DMS153 treated with DMSO at 0.1 percent for 48 hours (cell line): Measurements from ENCODE around the gene PDF.
A peak's percentile ranks its signal among the peaks of the same experiment; 100 is the strongest.
"Not testable (repeated sequence)": the region's sequence is repeated elsewhere in the genome, so short reads cannot be mapped to it uniquely, and the experiment has no call there.

ENCODE experiments used
- DNase-seq: peaks from one replicate; lab custom pipeline; 2025; ENCODE audit not compliant: unreplicated experiment; lab: John Stamatoyannopoulos, UW

PDF gene

GRCh38 chr16:69330286-69331109 is at the start of gene PDF:
Gene PDF (minus strand): TSS chr16:69330588. CDS start chr16:69330570, 18 bp downstream.
- DNase-seq = peak; percentile 81

- no peak for DNase-seq
Observed at GRCh38 chr16:69378760-69379159, 48.4 kb upstream of the PDF start.

- no peak for DNase-seq
Observed at GRCh38 chr16:69378036-69378435, 47.6 kb upstream of the PDF start.

GRCh38 chr16:69376393-69377059 is 46.1 kb upstream of the PDF start:
- no peak for DNase-seq

GRCh38 chr16:69373019-69373418 is 42.6 kb upstream of the PDF start:
- DNase-seq = no peak

GRCh38 chr16:69371564-69371963 is 41.2 kb upstream of the PDF start:
- no peak for DNase-seq

- no peak for DNase-seq
Observed at GRCh38 chr16:69368866-69369265, 38.5 kb upstream of the PDF start.

GRCh38 chr16:69367980-69368379 is 37.6 kb upstream of the PDF start:
- no peak for DNase-seq

- DNase-seq = no peak
Observed at GRCh38 chr16:69366431-69366830, 36.0 kb upstream of the PDF start.

- no peak for DNase-seq
Observed at GRCh38 chr16:69365901-69366300, 35.5 kb upstream of the PDF start.

GRCh38 chr16:69364088-69364487 is 33.7 kb upstream of the PDF start:
- DNase-seq = no peak

- DNase-seq = no peak
Observed at GRCh38 chr16:69363281-69363717, 32.9 kb upstream of the PDF start.

GRCh38 chr16:69360070-69360469 is 29.7 kb upstream of the PDF start:
- DNase-seq = not testable (repeated sequence)

GRCh38 chr16:69351309-69352027 is 21.1 kb upstream of the PDF start, which contains the start of gene TMED6:
Gene TMED6 (minus strand): TSS chr16:69351786. CDS start chr16:69351753, 33 bp downstream.
- DNase-seq = no peak

- no peak for DNase-seq
Observed at GRCh38 chr16:69350536-69351133, 20.2 kb upstream of the PDF start.

- DNase-seq = no peak
Observed at GRCh38 chr16:69349536-69349935, 19.1 kb upstream of the PDF start.

- no peak for DNase-seq
Observed at GRCh38 chr16:69348222-69348621, 17.8 kb upstream of the PDF start.

- no peak for DNase-seq
Observed at GRCh38 chr16:69346683-69347082, 16.3 kb upstream of the PDF start.

GRCh38 chr16:69345923-69346322 is 15.5 kb upstream of the PDF start:
- DNase-seq = no peak

- no peak for DNase-seq
Observed at GRCh38 chr16:69344171-69344570, 13.8 kb upstream of the PDF start.

GRCh38 chr16:69340095-69340644 is 9.8 kb upstream of the PDF start:
- DNase-seq = no peak
